Hepatocyte (in vitro differentiated cells): ENCODE measurements around the gene DACH2. TPM values are rescaled to one million over a fixed set of nuclear protein-coding genes. Genes with fewer than 3 reads are reported as not detected.

Experiments
- DNase-seq: peaks from one replicate; pipeline ENCODE4 v3.0.0-alpha.2; 2016; ENCODE audit warnings: low spot score
- H2AFZ ChIP-seq: fragments of 200-600 bp; sonication (generic); 2 replicates; pipeline ENCODE4 v1.6.0; 2016; ENCODE audit warnings: antibody characterized with exemption, mild to moderate bottlenecking
- H3K27ac ChIP-seq: fragments of 200-600 bp; sonication (generic); 2 replicates; pipeline ENCODE4 v1.5.1; 2016; ENCODE audit warnings: mild to moderate bottlenecking
- H3K27me3 ChIP-seq: fragments of 200-600 bp; sonication (generic); 2 replicates; pipeline ENCODE4 v1.6.1; 2016
- H3K36me3 ChIP-seq: fragments of 200-600 bp; sonication (generic); replicated peaks from 2 replicates; pipeline ENCODE4 v1.5.1; 2016; ENCODE audit warnings: low read depth; ENCODE audit not compliant: insufficient read depth
- H3K4me1 ChIP-seq: fragments of 200-600 bp; sonication (generic); 2 replicates; pipeline ENCODE4 v1.5.1; 2016; ENCODE audit warnings: mild to moderate bottlenecking, moderate library complexity; ENCODE audit not compliant: insufficient read depth
- H3K4me2 ChIP-seq: fragments of 200-600 bp; sonication (generic); 2 replicates; pipeline ENCODE4 v1.6.0; 2016
- H3K4me3 ChIP-seq: fragments of 200-600 bp; sonication (generic); 2 replicates; pipeline ENCODE4 v1.5.1; 2016; ENCODE audit warnings: mild to moderate bottlenecking
- H3K79me2 ChIP-seq: fragments of 200-600 bp; sonication (generic); 2 replicates; pipeline ENCODE4 v1.6.0; 2017; ENCODE audit warnings: mild to moderate bottlenecking
- H3K9me2 ChIP-seq: fragments of 200-600 bp; sonication (generic); replicated peaks from 2 replicates; pipeline ENCODE4 v1.6.0; 2017; ENCODE audit warnings: mild to moderate bottlenecking; ENCODE audit not compliant: insufficient read depth
- H3K9me3 ChIP-seq: fragments of 200-600 bp; sonication (generic); 2 replicates; pipeline ENCODE4 v1.5.1; 2016; ENCODE audit warnings: low read depth, mild to moderate bottlenecking
- H4K20me1 ChIP-seq: fragments of 200-600 bp; sonication (generic); 2 replicates; pipeline ENCODE4 v1.6.0; 2016; ENCODE audit warnings: mild to moderate bottlenecking; ENCODE audit not compliant: insufficient read depth, poor library complexity, severe bottlenecking
- CTCF ChIP-seq: fragments of 200-600 bp; sonication (generic); IDR thresholded peaks from 2 replicates; pipeline ENCODE4 v1.5.1; 2016; ENCODE audit warnings: antibody characterized with exemption, mild to moderate bottlenecking; ENCODE audit not compliant: poor library complexity
- EZH2 ChIP-seq: fragments of 200-600 bp; sonication (generic); IDR thresholded peaks from 2 replicates; pipeline ENCODE4 v1.6.1; 2016; ENCODE audit warnings: antibody characterized with exemption, mild to moderate bottlenecking, borderline replicate concordance
- EZH2phosphoT487 ChIP-seq: fragments of 200-600 bp; sonication (generic); IDR thresholded peaks from one replicate; pipeline ENCODE4 v1.6.1; 2018; ENCODE audit warnings: antibody characterized with exemption, mild to moderate bottlenecking, low read depth, moderate library complexity; ENCODE audit not compliant: unreplicated experiment, severe bottlenecking
- WGBS: methylation state at CpG from one replicate; pipeline ENCODE4 v1.1.6; 2016; ENCODE audit warnings: low lambda C conversion rate; ENCODE audit errors: missing lambda C conversion rate; 5-methylcytosine and 5-hydroxymethylcytosine counted together
- polyA plus RNA-seq: library from polyadenylated mRNA; unstranded; fragments of >200 nt; fragmentation: Nextera tagmentation; extraction: Ambion mirVana; gene quantifications from 2 replicates; pipeline ENCODE4 v1.2.1, GENCODE V29; 2016
- total RNA-seq: library from RNA; depleted of rRNA; stranded (reverse); fragments of >200 nt; gene quantifications from 2 replicates; pipeline ENCODE4 v1.2.3, GENCODE V29; 2014

DACH2 gene
- total and polyA plus RNA-seq, 2 experiments from 2014 or later: 0.67 to 0.87 TPM

GRCh38 chrX:86711531-86712180 is 563.4 kb downstream of the DACH2 start:
- no peak for TF ChIP-seq EZH2
- no peak for TF ChIP-seq EZH2phosphoT487
- H2AFZ ChIP-seq: no peak overlapping the region
- no peaks in the 10 kb centered on the region for H3K79me2 ChIP-seq
- H3K4me2 ChIP-seq: no peak overlapping the region
- H3K4me1 ChIP-seq: no peaks in the 10 kb centered on the region
- H3K4me3 ChIP-seq: no peak overlapping the region
- no peaks in the 10 kb centered on the region for H3K9me3 ChIP-seq
- no peaks in the 10 kb centered on the region for H4K20me1 ChIP-seq
- H3K36me3 ChIP-seq: no peaks in the 10 kb centered on the region
- no peaks in the 10 kb centered on the region for H3K9me2 ChIP-seq
- H3K27ac ChIP-seq: no peak overlapping the region
- no peak for DNase-seq
- no peaks in the 10 kb centered on the region for H3K27me3 ChIP-seq
- 79% methylated on average over 5 of the region's 5 CpGs for WGBS

- Histone ChIP-seq H3K4me2 (no peak overlapping the region), H3K4me3 (no peak overlapping the region), H3K4me1 (no peaks in the 10 kb centered on the region), H4K20me1 (no peaks in the 10 kb centered on the region), H3K9me2 (no peaks in the 10 kb centered on the region), H3K79me2 (no peaks in the 10 kb centered on the region), H3K27me3 (no peaks in the 10 kb centered on the region), H3K36me3 (no peaks in the 10 kb centered on the region), H2AFZ (no peak overlapping the region), H3K27ac (no peak overlapping the region), H3K9me3 (no peaks in the 10 kb centered on the region)
- DNase-seq: no peak
- TF ChIP-seq EZH2: no peak
- TF ChIP-seq CTCF: no peak
- no peak for TF ChIP-seq EZH2phosphoT487
- 61% methylated on average over 1 of the region's 1 CpG for WGBS
These were observed 566.2 kb downstream of the DACH2 start for GRCh38 chrX:86714441-86714840.

GRCh38 chrX:86724277-86724676 is 576.0 kb downstream of the DACH2 start:
- H3K27ac ChIP-seq: no peak overlapping the region
- H3K36me3 ChIP-seq: no peaks in the 10 kb centered on the region
- H3K27me3 ChIP-seq: no peaks in the 10 kb centered on the region
- no peaks in the 10 kb centered on the region for H3K4me1 ChIP-seq
- DNase-seq: no peak
- H3K4me3 ChIP-seq: no peak overlapping the region
- H2AFZ ChIP-seq: no peak overlapping the region
- H4K20me1 ChIP-seq: no peaks in the 10 kb centered on the region
- H3K4me2 ChIP-seq: no peak overlapping the region
- no peak for TF ChIP-seq EZH2phosphoT487
- no peak for TF ChIP-seq CTCF
- TF ChIP-seq EZH2: no peak
- no peaks in the 10 kb centered on the region for H3K79me2 ChIP-seq
- 60% methylated on average over 3 of the region's 3 CpGs for WGBS
- H3K9me2 ChIP-seq: no peaks in the 10 kb centered on the region
- H3K9me3 ChIP-seq: no peaks in the 10 kb centered on the region

GRCh38 chrX:86747091-86747490 is 598.8 kb downstream of the DACH2 start:
- no peak for DNase-seq
- Histone ChIP-seq H2AFZ (no peak overlapping the region), H3K27me3 (no peaks in the 10 kb centered on the region), H4K20me1 (no peaks in the 10 kb centered on the region), H3K79me2 (no peaks in the 10 kb centered on the region), H3K4me2 (no peak overlapping the region), H3K4me3 (no peak overlapping the region), H3K9me2 (no peaks in the 10 kb centered on the region), H3K9me3 (no peaks in the 10 kb centered on the region), H3K4me1 (no peaks in the 10 kb centered on the region), H3K27ac (no peak overlapping the region), H3K36me3 (no peaks in the 10 kb centered on the region)
- 68% methylated on average over 3 of the region's 3 CpGs for WGBS
- TF ChIP-seq EZH2phosphoT487 (no peak), CTCF (no peak), EZH2 (no peak)
